ENCODE measurements around the gene ACY1.

GRCh38 chr3:52002748-52003147, 19.4 kb downstream of the ACY1 start:
- TF ChIP-seq CTCF (conservative IDR thresholded peaks at IDR 0.05) = no peak
- TF ChIP-seq ZFX (IDR thresholded peaks at IDR 0.05) = no peak

Measured in C4-2B (cell line).